GM20431 (cell line): Measurements from ENCODE around the gene MKKS.
"Not testable (repeated sequence)": the region's sequence is repeated elsewhere in the genome, so short reads cannot be mapped to it uniquely, and the experiment has no call there.

Experiments used
- in situ Hi-C: fragments of 300-500 bp; cut with MseI, MboI; formaldehyde crosslinking; loops from one replicate; pipeline ENCODE4 v1.15.0; 2020; ENCODE audit warnings: low sequenced_read_pairs; ENCODE audit not compliant: unreplicated experiment

MKKS gene

DNA sequence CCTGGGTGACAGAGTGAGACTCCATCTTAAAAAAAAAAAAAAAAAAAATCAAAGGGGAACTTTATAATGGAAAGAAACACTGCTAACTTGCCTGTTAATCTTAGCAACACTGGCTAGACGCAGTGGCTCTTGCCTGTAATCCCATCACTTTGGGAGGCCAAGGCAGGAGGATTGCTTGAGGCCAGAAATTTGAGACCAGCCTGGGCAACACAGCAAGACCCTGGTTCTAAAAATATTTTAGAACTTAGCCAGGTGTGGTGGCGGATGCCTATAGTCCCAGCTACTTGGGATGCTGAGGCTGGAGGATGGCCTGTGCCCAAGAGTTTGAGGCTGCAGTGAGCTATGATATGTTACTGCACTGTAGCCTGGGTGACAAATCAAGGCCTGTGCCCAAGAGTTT, 16.8 kb downstream of the MKKS start:
- in situ Hi-C loops, result not testable (repeated sequence)

- in situ Hi-C loops, result no loop called here
Measured at GRCh38 chr20:10415013-10415650, 18.9 kb downstream of the MKKS start.

DNA sequence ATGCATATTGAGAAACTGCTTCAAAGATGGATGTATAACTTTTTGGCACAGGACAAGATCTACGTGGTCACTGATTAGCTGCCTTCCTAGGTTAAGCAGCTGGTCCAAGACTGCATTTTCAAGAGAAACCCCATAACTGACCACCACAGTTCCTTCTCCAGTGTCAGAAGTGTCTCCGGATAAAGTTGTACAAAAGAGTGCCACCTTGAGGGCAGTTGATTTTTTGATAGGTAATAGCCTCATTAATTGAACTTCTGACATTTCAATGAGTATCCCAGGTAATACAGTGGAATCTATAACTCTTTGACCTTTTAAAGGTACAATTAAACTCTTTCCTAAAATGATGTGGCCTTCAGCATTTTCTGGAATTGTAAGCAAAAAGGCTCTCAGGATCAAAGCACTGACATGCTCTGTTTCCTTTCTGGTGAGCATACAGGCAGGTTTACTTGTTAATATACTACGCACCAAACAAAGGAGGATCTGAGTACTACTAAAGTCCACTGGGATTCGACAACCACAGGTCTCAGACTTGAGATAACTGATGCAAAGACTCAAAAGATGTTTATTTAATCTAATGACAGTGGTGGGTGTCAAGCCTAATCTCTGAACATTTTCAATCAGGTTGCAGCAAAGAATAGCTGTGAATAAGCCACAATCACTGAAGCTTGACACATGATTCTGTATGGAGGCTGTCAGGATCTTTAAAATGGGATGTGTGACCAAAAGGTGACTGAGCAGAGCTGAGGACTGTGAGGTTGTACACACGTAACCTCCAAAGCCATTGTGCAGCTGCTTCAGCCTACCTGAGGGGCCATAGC, 21.2 kb downstream of the MKKS start:
- in situ Hi-C loops, result no loop called here

DNA sequence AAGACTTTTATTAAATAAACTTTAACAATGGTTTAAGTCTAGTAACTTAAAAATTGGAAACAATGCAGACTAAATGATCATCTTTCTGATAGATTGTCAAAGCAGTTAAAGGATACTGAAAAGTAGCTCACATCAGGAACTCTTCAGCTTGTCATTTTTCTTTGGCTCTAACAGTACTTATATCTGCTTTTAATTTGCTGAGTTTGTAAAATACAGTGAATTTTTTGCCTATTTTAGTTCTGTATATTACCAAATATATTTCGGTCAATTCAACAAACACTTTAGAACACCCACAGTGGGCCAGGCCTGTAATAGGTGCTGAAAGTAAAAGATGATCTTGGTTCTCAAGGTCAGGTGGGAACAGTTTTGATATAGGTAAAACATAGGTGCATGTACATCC, 22.3 kb downstream of the MKKS start:
- in situ Hi-C loops, result no loop called here

- in situ Hi-C loops, result no loop called here
Measured at GRCh38 chr20:10408108-10408813, 25.8 kb downstream of the MKKS start.

DNA sequence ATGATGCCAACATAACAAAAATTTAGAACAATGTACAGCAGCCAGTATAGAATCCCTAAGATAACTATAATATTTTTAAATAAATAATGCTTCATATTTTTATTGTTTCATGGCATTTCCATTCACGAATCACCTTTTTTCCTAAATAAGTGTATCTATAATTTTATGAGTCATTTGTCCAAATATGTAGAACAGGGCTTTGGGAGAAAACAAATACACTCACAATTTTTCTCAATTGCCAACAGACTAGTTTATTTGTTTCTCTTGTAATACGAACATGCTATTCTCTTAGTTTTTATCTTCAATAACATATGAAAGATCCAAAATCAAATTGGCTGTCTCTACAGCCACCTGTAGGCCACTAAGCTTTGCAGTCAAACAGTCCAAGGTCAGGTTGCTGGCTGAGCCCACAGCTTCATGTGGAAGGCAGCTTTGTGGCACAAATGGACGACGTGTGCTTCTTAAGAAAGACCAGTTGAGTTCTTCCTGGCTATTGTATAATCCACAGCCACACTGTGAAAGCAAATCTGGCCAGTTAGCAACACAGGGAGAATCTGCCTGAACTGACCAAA, 29.0 kb downstream of the MKKS start:
- in situ Hi-C loops, result no loop called here

DNA sequence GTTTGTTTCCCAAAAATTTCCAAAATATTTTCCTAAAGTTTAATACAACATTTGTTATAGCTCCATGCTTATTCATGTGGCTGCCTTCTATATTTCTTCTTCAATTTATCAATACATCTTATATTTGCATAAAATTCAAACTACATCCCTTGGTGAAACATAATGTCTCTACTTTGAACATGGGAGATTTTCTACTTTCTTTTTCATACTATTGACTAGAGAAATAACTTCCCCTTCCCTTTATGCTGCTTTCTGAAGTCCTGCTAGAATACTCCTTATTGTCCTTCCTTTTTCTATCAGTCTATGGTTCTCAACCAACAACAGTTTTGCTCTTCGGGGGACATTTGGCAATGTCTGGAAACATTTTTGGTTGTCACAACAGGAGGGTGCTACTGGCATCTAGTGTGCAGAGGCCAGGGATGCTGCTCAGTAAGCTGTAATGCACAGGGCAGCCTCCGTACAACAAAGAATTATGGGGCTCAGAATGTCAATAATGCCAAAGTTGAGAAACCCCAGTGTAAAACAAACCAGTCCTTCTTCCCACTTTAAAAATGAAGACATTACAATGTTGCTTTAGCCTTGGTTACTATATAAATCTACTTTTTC, 29.9 kb downstream of the MKKS start:
- in situ Hi-C loops, result no loop called here

DNA sequence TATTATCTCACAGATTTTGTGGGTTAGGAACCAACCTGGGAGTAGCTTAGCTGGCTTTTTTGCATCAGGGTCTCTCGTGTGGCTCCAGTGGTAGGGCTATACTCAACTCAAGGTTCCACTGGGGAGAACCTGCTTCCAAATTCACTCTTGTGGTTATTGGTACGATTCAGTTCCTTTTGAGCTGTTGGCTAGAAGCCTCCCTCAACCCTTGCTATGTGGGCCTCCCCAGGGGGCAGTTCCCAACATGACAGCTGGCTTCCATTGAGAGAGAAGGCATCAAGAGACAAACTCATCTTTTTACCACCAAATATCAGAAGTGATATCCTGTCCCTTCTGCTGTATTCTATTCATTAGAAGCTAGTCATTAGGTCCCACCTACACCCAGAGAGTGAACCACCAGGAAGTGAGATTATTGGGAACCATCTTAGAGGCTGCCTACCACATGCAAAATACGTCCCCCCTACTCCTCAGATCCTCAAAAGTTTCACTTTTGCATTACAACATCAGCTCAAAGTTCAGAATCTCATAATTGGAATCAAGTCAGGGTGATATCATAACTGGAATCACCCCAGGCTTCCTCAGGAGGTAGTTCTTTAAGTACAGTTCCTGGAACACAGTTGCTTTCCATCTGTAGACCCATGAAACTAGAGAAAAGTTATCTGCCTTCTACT, 30.9 kb downstream of the MKKS start:
- in situ Hi-C loops, result no loop called here

DNA sequence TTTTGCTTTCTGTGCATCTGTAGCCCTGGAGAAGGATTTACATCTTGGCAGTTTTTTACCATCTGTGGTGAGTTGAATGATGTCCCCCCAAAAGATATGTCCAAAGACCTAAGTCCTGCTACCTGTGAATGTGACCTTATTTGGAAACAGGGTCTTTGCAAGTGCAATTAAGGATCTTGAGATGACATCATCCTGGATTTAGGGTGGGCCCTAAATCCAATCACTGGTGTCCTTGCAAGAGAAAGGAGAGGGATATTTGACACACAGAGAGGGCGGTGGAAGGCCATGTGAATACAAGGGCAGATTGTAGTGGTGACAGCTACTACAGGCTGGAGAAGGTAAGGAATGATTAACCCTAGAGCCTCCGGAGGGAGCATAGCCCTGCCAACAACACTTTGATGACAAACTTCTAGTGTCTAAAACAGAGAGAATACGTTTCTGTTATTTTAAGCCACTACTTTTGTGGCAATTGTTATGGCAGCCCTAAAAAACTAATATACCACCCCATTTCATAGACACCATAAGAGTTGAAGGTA, 35.1 kb downstream of the MKKS start:
- in situ Hi-C loops, result no loop called here

DNA sequence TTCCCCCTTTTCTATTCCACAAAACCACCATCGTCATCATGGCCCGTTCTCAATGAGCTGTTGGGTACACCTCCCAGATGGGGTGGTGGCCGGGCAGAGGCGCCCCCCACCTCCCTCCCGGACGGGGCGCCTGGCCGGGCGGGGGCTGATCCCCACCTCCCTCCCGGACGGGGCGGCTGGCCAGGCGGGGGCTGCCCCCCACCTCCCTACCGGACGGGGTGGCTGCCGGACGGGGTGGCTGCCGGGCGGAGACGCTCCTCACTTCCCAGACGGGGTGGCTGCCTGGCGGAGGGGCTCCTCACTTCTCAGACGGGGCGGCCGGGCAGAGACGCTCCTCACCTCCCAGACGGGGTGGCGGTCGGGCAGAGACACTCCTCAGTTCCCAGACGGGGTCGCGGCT, 39.3 kb downstream of the MKKS start:
- in situ Hi-C loops, result not testable (repeated sequence)

GRCh38 chr20:10390709-10391108, 43.3 kb downstream of the MKKS start:
- in situ Hi-C loops, result no loop called here

DNA sequence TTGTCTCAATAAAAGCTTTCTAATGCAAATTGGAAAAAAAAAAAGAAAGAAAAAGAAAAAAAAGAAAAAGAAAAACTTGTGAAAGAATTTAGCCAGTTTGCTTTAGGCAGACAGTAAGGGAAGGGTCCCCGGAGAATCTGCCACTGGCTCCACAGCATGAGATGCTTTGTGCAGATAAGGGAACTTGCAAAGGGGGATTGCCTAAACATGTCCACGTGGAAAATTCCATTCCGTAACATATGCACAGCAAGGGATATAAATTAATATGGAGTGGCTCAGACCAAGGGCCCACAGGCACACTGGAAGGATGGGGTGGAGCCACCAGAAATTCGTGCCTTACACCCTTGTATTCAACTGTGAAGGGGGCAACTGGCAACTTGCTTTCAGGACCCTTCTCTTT, 45.4 kb downstream of the MKKS start:
- in situ Hi-C loops, result no loop called here

- in situ Hi-C loops, result no loop called here
Measured at GRCh38 chr20:10387686-10388085, 46.3 kb downstream of the MKKS start.

GRCh38 chr20:10385850-10386544, 48.0 kb downstream of the MKKS start:
- in situ Hi-C loops, result no loop called here

GRCh38 chr20:10381477-10381876, 52.5 kb downstream of the MKKS start:
- in situ Hi-C loops, result no loop called here

DNA sequence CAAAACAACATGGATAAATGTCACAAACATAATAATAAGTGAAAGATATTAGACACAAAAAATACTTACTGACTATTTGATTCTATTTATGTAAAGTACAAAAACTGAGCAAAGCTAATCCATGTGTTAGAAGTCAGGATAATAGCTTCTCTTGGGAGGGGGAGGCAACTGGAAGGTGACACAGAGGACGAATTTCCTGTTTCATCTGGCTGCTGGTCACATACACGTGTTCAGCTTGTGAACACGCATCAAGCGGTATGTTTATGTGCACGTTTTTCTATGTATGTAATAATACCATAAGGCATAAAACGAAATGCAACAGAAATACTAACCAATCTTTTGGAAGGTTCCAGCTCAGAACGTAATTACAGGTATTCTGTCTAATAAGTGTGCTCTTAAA, 54.3 kb downstream of the MKKS start:
- in situ Hi-C loops, result no loop called here

DNA sequence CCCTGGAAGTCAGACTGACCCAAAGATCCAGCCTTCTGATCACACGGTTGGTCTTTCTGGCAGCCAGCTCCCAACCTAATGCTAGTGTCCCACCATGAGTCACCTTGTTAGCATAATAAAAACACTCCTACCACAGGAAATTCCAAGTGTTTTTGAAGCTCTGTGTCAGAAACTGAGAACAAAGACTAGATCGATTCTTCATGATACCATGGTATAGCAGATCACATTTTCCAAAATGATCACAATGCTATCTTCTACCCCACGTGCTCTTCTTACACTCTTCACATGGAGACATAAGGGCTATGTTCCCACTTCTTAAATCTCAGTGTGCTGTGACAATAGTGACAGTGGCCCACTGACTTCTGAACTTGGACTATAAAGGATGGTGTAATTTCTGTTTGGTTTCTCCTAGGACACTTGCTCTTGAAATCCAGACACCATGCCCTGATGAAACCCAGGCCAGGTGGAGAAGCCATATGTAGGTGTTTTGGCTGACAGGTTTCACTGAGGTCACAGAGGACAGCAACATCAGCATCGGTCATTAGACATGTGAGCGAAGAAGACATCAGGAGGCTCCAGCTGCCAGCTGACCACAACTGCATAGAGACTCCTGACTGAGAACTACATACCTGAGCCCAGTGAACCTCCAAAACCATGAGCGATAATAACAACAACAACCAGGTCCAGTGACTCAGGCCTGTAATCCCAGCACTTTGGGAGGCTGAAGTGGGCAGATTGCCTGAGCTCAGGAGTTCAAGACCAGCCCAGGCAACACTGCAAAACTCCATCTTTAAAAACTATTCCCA, 57.5 kb downstream of the MKKS start:
- in situ Hi-C loops, result no loop called here

- in situ Hi-C loops, result no loop called here
Measured at GRCh38 chr20:10375191-10375590, 58.8 kb downstream of the MKKS start.
